ENCODE measurements around the gene VWA5B2. TPM values are rescaled to one million over a fixed set of nuclear protein-coding genes. Genes with fewer than 3 reads are reported as not detected.

VWA5B2 gene
- total and polyA plus RNA-seq, 2 of the 13 experiments (the other 11 are each of a cell fraction or from before 2014, with no cell fraction given), result 0.03 to 0.04 TPM

GRCh38 chr3:184284696-184285095 is 55.3 kb downstream of the VWA5B2 start (continued):
- TF ChIP-seq ZZZ3 (CRISPR knock-in tag; IDR thresholded peaks at IDR 0.05; ENCODE audit: borderline replicate concordance), result no peak
- TF ChIP-seq ZNF451 (CRISPR knock-in tag; IDR thresholded peaks at IDR 0.05), result no peak
- no peak for TF ChIP-seq THYN1 (CRISPR knock-in tag; IDR thresholded peaks at IDR 0.05; ENCODE audit: borderline replicate concordance, low read depth)
- no peak for TF ChIP-seq ZNF616 (CRISPR knock-in tag; IDR thresholded peaks at IDR 0.05; ENCODE audit: low read depth)
- peak; percentile 68 for TF ChIP-seq RAD21 (CRISPR knock-in tag; IDR thresholded peaks at IDR 0.05)
- no peak for TF ChIP-seq ZNF556 (CRISPR knock-in tag; IDR thresholded peaks at IDR 0.05; ENCODE audit: borderline replicate concordance)
- TF ChIP-seq NFE2L2 (IDR thresholded peaks at IDR 0.05; ENCODE audit: low read length), result no peak
- TF ChIP-seq STAG1 (CRISPR knock-in tag; IDR thresholded peaks at IDR 0.05), result peak; percentile 82
- TF ChIP-seq ZNF766 (CRISPR knock-in tag; IDR thresholded peaks at IDR 0.05; ENCODE audit: borderline replicate concordance), result no peak
- no peak for TF ChIP-seq ZFP90 (CRISPR knock-in tag; IDR thresholded peaks at IDR 0.05; ENCODE audit: borderline replicate concordance)
- peak; percentile 46; the same call in 1 of the 3 replicates for TF ChIP-seq MXI1 (IDR thresholded peaks at IDR 0.05; ENCODE audit: borderline replicate concordance, low read depth, low read length)
- TF ChIP-seq HBP1 (CRISPR knock-in tag; IDR thresholded peaks at IDR 0.05; ENCODE audit: low read depth), result no peak
- TF ChIP-seq ZBTB1 (CRISPR knock-in tag; IDR thresholded peaks at IDR 0.05; ENCODE audit: borderline replicate concordance), result no peak
- no peak for TF ChIP-seq GPN1 (CRISPR knock-in tag; IDR thresholded peaks at IDR 0.05; ENCODE audit: borderline replicate concordance)
- peak; percentile 55 for TF ChIP-seq SMC3 (IDR thresholded peaks at IDR 0.05; ENCODE audit: low read length)
- TF ChIP-seq RFX1 (IDR thresholded peaks at IDR 0.05), result peak; percentile 72
- TF ChIP-seq THAP8 (CRISPR knock-in tag; IDR thresholded peaks at IDR 0.05; ENCODE audit: borderline replicate concordance), result no peak
- no peak for TF ChIP-seq PRPF4 (IDR thresholded peaks at IDR 0.05; ENCODE audit: low read depth, low read length, poor library complexity, severe bottlenecking)
- TF ChIP-seq ZNF781 (CRISPR knock-in tag; IDR thresholded peaks at IDR 0.05; ENCODE audit: borderline replicate concordance, not compliant biosample characterization), result no peak
- TF ChIP-seq ZBTB38 (CRISPR knock-in tag; IDR thresholded peaks at IDR 0.05), result no peak
- TF ChIP-seq ZBTB7B (CRISPR knock-in tag; IDR thresholded peaks at IDR 0.05), result no peak
- no peak for TF ChIP-seq ARNT (IDR thresholded peaks at IDR 0.05)
- peak; percentile 87 for TF ChIP-seq ZNF281 (CRISPR knock-in tag; IDR thresholded peaks at IDR 0.05; ENCODE audit: borderline replicate concordance)
- TF ChIP-seq U2AF1 (optimal IDR thresholded peaks at IDR 0.05; ENCODE audit: low read depth, low read length), result no peak
- TF ChIP-seq HOXA5 (CRISPR knock-in tag; IDR thresholded peaks at IDR 0.05), result no peak

Data from HepG2 (cell line).